ENCODE results near the gene SRPK3.
"Not testable (repeated sequence)": the region's sequence is repeated elsewhere in the genome, so short reads cannot be mapped to it uniquely, and the experiment has no call there.

The SRPK3 gene

GRCh38 chrX:153780678-153781427 is at the start of gene SRPK3:
Gene SRPK3 (plus strand): TSS chrX:153781041. CDS start chrX:153781087, 46 bp downstream.
- DNase-seq (ENCODE audit: low spot score), result peak; percentile 61

GRCh38 chrX:153731117-153731844 is 49.6 kb upstream of the SRPK3 start:
- DNase-seq (ENCODE audit: low spot score), result no peak

- DNase-seq (ENCODE audit: low spot score), result no peak
Observed at GRCh38 chrX:153731845-153732215, 49.0 kb upstream of the SRPK3 start.

- DNase-seq (ENCODE audit: low spot score), result no peak
Observed at GRCh38 chrX:153732401-153732800, 48.4 kb upstream of the SRPK3 start.

GRCh38 chrX:153733651-153734240 is 47.1 kb upstream of the SRPK3 start:
- DNase-seq (ENCODE audit: low spot score), result no peak

GRCh38 chrX:153734871-153735270 is 46.0 kb upstream of the SRPK3 start:
- no peak for DNase-seq (ENCODE audit: low spot score)

GRCh38 chrX:153735274-153735673 is 45.6 kb upstream of the SRPK3 start:
- DNase-seq (ENCODE audit: low spot score), result no peak

GRCh38 chrX:153736071-153736820 is 44.6 kb upstream of the SRPK3 start:
- DNase-seq (ENCODE audit: low spot score), result no peak

- no peak for DNase-seq (ENCODE audit: low spot score)
Observed at GRCh38 chrX:153736871-153737441, 43.9 kb upstream of the SRPK3 start.

GRCh38 chrX:153738056-153738605 is 42.7 kb upstream of the SRPK3 start:
- no peak for DNase-seq (ENCODE audit: low spot score)

- DNase-seq (ENCODE audit: low spot score), result no peak
Observed at GRCh38 chrX:153739754-153740486, 40.9 kb upstream of the SRPK3 start.

GRCh38 chrX:153740631-153741222 is 40.1 kb upstream of the SRPK3 start:
- DNase-seq (ENCODE audit: low spot score), result no peak

- no peak for DNase-seq (ENCODE audit: low spot score)
Observed at GRCh38 chrX:153741446-153741845, 39.4 kb upstream of the SRPK3 start.

- not testable (repeated sequence) for DNase-seq (ENCODE audit: low spot score)
Observed at GRCh38 chrX:153742111-153742510, 38.7 kb upstream of the SRPK3 start.

GRCh38 chrX:153742796-153743467 is 37.9 kb upstream of the SRPK3 start:
- DNase-seq (ENCODE audit: low spot score), result not testable (repeated sequence)

- peak; percentile 30 for DNase-seq (ENCODE audit: low spot score)
Observed at GRCh38 chrX:153743468-153744209, 37.2 kb upstream of the SRPK3 start.

- DNase-seq (ENCODE audit: low spot score), result no peak
Observed at GRCh38 chrX:153744210-153745066, 36.4 kb upstream of the SRPK3 start.

- DNase-seq (ENCODE audit: low spot score), result not testable (repeated sequence)
Observed at GRCh38 chrX:153745067-153745433, 35.8 kb upstream of the SRPK3 start.
